Measurements from ENCODE around the gene RUNX3. TPM values are rescaled to one million over a fixed set of nuclear protein-coding genes. Genes with fewer than 3 reads are reported as not detected.
"Not testable (repeated sequence)": the region's sequence is repeated elsewhere in the genome, so short reads cannot be mapped to it uniquely, and the experiment has no call there.

Gene RUNX3
- total RNA-seq, 1 donor from 2014 or later = not detected

DNA sequence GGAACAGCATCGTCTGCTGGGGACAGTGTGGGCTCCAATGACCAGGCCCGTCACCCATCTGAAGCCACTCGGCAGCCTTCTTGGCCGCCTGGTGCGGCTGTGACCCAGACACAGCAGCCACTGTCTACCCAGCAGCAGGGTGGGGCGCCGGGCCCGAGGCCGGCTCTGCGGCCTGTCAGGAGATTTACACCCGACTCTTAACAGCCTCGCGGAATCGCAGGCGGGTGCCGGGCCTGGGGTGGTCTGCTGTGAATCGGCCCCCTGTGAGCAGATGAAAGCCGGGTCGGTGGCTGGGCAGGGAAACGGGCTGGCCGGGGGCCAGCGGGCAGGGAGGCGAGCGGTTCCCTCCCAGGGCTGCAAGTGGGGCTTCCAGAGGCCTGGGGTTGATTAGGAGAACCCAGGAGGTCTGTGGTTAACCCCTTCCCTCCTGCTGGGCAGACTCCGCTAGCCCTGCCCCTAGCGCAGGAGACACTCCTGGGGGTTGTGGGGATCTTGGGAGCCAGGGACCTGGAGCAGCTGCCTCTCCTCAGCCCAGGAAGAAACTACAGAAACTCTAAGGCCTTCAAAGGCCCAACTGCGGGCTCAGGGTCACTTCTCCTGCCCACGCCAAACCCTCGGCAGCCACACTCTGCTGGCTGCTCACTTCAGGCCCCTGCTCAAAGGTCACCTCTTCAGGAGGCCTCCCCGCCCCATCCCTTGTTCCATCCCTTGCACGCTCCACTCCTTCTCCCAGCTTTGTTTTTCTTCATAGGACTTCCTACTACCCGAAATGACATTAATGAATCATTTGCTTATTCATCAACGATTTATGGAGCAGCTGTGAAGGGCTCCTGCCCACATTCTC lies 15.6 kb downstream of the RUNX3 start:
- peak; percentile 64 for DNase-seq (ENCODE audit: low read depth)

DNA sequence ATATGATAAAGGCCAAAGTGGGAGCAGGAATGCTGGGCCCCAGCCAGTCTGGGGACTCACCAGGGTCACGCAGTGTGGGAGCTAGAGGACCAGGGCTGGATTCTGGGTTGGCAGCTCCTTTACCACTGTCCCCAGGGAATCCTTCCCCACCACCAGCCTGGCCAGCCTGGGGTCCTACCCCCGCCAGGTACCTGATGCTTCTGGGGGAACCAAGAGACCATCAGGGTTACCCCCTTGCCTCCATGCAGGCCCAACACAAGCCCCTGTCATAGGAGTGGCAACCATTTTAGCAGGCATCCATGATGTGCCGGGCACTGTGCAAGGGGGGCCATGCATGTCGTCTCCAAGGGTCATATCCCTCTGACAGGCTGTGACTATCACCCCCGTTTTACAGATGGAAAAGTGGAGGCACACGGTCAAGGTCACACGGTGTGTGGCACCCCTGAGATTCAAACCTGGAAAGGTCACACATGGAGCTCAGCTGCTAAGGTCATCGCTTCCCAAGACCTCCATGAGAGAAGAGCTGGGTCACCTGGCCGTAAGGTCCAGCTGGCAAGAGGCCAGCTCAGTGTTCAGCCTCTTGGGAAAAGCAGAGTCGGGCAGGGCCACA lies 16.4 kb downstream of the RUNX3 start:
- DNase-seq (ENCODE audit: low read depth) = no peak

DNA sequence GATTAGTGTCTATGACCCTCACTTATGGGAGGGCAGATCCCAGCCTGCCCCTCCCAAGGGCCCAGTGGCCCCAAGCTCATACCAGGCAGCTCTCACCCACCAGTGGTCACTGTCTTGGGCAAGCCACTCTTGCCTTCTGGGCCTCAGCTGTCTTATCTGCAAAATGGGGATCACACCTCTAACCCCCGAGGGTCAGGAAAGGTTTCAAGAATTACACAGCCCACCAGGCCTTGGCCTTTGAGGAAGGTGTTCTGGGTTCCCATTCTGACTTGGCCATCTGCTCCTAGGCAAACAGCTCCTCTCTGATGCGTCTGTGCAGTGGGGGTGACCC lies 16.8 kb downstream of the RUNX3 start:
- DNase-seq (ENCODE audit: low read depth) = no peak

DNA sequence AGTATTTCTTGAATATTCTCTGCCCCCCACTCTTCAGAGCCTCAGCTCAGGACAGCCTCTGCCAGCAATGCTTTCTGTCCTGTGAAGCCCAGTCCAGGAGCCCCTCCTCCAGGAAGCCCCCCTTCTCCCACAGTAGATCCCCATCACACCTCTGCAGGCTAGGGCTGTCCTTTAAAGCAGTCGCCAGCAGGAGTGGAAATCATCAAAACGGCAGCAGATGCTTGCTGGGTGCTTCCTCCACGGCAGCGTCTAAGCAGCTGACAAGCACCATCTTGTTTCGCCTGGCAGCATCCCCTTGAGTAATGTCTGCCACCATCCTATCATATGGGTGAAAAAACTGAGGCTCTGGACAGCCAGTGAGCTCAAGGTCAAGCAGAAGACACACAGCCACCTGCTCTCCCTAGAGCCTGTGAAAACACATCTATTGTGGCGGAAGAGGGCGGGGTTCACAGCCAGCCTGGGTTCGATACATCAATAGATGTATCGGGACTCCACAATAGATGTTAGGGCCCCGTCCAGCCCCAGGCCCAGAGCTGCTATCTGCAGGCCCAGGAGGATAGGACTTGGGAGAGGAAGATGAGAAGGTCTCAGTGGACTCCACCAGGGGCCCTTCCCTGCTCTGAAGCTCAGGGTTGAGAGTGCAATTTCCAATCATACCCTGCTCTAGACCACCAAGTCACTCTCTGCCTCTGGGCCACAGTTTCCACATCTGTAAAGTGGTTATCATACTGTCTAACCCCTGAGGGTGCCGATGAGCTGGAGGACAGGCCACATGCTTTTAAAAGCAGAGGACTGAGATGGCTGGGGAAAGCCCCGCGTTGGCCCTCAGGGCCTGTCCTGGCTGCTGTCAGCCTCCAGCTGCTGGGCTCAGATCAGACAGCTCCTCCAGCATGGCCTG lies 17.5 kb downstream of the RUNX3 start:
- DNase-seq (ENCODE audit: low read depth) = peak; percentile 26

DNA sequence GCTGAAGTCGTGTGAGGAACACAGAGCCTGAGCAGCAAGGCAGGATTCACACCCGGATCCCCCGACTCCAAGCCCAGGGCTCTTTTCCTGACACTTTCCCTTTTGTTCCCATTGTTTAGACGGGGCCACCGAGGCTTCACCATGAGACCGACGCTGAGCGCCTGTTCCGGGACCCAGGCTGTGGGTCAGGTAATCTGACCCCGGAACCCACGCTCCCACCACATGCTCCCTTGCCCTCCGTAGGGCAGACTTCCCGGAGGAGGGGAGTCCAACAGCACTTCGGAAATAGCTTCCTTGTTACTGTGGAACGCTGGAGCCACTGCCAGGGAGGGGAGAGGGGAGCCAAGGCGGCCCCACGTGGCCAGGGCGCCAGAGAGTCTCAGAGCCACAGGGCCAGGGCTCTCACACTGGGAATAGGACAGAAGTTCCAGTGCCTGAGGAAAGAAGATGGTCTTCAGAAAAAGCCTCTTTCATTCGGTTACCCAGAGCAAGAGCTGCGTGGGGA lies 18.4 kb downstream of the RUNX3 start:
- DNase-seq (ENCODE audit: low read depth) = no peak

DNA sequence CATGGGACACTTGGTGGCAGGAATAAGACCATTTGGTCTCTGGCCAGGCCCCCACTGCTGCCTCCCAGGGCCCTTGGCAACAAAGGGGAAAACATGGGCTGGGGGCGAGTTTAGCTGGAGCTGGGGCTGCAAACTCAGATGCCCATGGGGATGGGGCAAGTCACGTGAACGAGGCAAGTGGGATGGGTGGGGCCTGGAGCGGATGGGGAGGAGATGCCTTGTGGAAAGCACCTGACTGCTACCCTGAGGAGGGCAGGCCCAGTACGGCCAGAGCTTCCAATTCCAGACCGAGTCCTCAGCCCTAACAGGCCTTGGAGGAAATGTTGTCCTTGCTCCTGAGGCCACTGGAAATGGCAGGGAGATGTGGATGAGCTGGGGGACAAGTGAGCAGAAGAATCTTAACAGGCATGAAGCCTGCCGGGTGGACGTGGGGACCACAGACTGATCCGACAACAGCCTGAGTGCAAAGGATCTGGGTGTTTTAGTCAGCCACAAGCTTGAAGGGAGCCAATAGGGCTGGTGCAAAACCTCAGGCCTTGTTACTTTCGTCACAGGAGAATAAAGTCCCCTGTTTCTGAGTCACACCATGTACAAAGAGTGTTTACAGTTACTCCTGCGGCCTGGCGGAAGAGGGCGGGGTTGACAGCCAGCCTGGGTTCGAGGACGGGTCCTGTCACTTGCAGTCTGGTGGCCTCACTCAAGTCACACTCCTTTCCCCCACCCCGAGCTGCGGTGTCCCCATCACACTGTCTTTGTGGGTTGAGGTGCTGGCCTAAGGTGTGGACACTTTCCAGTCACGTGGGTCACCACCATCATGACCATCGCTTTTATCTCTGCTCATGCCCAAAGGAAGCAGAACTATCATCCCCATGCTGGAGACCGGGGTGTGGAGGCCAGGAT lies 19.1 kb downstream of the RUNX3 start:
- DNase-seq (ENCODE audit: low read depth) = no peak

DNA sequence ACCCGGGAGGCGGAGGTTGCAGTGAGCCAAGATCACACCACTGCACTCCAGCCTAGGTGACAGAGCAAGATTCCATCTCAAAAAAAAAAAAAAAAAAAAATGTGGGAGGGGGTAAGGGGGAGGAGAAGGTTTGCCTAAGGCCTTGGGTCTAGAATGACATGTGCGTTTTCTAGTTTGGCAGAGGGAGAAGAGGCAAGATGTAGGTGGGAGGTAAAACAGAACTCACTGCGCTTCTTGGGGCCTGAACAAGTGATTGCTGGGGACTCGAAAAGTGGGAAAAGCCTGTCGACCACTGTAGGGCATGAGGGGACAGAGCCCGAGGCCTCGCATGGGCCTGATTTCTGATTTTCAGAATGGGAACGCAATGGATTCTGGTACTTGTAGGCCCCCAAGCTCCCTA lies 19.9 kb downstream of the RUNX3 start:
- no peak for DNase-seq (ENCODE audit: low read depth)

DNA sequence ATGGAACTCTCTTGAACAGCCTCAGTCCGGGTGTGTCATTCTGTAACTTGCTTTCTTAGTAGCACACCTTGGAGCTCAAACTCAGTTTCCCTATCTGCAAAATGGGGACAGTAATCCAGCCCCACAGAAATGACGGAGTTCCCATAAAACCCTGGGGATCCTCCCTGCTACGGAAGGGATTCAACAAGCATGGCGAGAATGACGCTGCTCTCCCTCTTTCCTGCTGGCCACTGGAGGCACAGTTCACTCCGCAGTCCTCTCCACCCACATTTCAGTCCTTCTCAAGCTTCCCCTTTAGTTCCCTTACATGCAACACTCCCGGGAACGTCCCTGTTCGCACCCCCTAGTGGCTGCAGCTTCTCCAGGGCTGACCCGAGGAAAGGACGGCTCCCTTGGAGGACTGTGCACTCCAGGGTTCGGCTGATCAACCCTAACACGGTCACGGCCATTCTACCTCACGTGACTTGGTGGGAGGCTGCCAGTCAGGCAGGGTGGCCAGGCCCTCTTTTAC lies 20.6 kb downstream of the RUNX3 start:
- no peak for DNase-seq (ENCODE audit: low read depth)

DNA sequence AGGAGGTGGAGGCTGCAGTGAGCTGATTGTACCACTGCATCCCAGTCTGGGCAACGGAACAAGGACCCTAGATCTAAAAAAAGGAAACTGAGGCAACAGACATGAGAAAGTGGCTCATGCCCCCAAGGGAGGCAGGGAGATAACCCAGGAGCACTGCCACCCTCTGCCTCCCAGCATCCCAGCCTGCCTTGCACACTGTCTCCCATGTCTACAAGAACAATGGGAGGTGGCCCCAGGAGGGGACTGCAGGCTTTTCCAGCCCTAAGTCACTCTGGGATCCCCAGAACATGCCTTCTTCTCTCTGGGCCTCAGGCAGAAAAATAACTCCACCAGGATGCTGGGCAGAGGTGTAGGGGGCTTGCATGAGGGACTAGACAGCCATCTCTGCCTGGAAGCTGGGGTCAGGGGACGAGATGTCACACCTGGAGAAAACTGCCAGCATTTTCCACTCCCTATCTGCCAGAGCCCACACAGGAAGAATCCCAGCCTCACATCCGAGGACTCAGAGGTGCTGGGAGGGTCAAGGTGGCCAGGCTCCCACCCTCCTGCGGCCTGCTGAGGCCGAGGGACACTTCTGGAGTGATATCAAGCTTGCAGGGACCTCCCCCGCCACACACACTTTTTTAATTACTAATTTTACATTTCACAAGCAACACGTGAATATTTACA lies 21.4 kb downstream of the RUNX3 start:
- no peak for DNase-seq (ENCODE audit: low read depth)

DNA sequence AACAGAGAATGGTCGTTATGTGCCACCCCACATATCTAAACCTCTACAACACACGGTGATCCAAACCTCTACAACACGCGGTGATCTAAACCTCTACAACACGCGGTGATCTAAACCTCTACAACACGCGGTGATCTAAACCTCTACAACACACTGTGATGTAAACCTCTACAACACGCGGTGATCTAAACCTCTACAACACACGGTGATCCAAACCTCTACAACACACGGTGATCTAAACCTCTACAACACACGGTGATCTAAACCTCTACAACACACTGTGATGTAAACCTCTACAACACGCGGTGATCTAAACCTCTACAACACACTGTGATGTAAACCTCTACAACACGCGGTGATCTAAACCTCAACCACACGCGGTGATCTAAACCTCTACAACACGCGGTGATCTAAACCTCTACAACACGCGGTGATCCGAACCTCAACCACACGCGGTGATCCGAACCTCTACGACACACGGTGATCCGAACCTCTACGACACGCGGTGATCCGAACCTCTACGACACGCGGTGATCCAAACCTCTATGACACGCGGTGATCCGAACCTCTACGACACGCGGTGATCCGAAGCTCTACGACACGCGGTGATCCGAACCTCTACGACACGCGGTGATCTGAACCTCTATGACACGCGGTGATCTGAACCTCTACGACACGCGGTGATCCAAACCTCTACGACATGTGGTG lies 22.3 kb downstream of the RUNX3 start:
- not testable (repeated sequence) for DNase-seq (ENCODE audit: low read depth)

DNA sequence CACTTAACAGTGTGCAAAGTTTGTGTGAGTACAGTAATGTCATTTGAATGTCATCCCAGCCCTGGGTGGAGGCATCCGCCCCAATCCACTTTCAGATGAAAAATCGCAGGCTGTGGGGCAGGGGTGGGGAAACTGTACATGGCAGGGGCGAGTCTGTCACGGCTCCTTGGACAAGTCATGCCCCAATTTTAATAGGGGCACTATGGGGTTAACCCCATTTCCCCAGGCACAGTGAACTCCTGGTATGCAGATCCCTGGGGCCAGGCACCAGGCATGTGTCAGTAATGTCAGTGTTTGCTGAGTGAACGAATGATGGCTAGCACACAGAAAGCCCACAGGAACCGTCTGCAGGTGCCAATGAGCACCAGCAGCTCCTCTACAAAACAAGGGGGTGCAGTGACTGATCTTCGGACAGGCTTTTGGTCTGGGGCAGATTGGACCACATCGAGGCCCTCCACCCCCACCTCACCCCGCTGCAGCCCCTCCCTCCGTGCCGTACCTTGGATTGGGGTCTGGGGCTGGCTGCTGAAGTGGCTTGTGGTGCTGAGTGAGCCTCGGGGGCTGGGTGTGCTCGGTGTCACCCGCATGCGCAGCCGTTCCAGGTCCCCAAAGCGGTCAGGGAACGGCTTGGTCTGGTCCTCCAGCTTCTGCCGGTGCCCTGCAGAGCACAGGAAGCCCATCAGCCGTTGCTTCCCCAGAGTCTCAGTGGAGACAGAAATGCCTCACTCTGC lies 23.2 kb downstream of the RUNX3 start:
- DNase-seq (ENCODE audit: low read depth) = no peak

DNA sequence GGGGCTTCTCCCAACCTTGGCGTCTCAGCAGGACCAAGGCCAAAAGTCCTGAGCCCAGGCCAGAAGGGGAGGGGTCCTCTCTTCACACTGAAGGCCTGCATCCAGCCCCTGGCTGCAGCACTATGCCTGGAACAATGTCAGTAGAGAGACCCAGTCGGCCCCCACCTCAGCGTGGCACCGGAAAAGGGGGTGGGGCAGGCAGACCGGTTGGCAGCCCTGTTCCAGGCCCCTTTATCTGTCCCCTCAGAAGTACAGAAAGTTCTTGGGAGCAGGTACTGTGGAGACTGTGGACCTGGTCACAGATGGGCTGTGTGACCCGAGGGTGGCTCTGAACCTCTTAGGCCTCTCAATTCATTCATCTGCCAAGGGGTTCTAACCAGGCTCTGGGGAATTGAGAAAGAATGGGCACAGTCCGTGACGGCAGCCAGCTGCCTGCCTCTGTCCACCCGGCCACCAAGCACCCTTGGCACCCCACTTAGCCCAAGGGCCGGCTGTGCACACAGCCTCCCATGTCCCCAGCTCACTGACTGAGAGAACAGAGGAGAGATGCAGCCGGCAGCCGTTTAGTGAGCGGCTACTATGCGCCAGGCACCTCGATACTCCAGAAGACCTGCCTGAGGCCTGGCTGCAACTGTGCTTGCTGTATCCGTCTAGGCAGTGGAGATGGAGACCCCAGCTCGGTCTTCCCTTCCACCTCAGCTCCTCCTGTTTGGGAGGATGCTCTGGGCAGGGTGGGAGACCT lies 23.9 kb downstream of the RUNX3 start:
- DNase-seq (ENCODE audit: low read depth) = no peak

DNA sequence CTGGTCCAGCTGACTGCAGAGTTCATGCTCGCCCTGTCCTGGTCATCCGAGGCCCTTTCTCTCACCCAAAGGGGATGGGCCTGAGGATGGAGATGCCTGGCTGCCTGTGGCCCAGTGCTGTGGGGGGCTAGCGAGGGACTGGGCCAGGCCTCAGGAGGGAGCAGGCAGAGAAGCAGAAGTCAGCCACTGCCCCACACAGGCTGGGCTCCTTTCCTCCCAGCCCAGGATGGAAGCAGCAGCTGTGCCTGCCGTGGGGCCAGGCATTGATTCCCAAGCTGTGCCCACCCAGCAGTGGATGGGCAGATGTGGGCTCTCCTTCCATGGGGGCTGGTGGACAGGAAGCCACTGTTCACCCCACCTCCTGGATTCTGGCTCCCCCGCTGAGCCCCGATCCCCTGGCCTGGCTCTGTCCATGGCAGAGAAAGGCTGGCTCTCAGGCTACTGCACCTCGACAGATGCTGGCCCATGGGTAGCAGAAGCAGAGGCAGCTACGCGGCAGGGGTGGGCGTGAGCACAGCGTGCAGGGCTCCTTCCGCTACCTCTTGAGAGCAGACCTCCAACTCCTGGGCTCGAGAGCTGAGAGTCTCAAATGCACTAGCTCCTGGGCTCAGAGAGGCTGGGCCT lies 24.6 kb downstream of the RUNX3 start:
- DNase-seq (ENCODE audit: low read depth) = no peak

DNA sequence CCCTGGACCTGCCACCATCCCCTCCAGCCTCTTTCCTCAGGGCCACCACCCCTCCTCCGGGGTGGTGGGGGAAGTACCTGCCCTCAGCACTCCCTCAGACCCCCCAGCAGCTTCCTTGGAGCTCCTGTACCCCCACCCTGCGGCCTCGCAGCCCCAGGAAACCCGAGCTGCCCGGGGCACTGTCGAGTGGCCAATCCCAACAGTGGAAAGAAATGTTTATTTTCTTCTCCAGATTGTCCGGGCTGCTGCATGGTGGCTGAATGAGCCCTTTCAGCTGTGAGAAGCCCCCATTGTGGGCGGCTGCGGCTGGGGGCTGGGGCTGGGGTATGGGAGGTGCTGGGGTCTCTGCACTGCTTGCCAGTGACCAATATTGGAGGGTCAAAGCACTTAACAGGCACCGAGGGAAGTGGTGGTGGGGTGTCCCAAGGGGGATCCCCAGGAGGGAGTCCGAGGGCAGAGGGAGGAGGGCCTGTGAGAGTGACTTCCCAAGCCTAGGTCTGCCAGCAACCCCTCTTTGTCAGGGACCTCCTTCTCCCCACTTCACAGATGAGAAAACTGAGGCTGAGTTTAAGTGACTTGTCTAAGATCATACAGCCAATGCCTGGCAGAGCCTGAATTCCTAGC lies 25.2 kb downstream of the RUNX3 start:
- DNase-seq (ENCODE audit: low read depth) = no peak

DNA sequence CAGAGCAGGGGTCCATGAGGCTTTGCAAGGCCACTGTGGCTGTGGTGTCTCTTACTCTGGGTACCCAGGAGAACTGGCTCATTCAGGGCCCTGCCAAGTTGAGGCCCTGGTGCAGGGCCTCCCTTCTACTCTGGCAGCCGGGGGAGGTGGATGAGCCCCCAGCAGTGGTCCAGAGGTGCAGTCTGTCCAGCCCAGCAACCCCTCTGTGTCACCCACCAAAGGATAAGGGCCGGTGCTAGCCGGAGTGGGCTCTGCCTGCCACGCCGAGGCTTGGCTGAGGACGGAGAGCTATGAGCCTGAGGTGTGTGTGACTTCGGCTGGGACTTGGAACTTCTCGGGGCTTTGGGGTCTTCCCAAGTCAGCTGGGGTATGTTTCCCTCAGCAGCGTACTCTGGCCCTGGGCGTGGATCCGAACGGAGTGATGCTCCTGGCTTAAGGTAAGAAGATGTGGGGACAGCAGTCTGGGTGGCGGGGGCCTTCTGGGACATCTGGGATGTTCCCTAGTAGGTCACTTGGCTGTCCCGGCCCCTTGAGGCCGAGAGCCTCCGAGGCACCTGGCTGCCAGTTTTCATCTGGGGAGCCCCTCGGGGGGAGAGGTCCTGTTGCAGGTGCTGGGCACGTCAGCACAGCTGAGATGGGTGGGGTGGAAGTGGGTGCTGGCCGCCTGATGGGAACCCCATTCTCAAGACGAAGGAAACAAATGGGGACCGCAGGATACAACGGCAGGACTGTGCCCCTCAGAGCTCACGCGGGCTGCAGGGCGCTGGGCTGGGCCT lies 25.9 kb downstream of the RUNX3 start:
- DNase-seq (ENCODE audit: low read depth) = no peak

DNA sequence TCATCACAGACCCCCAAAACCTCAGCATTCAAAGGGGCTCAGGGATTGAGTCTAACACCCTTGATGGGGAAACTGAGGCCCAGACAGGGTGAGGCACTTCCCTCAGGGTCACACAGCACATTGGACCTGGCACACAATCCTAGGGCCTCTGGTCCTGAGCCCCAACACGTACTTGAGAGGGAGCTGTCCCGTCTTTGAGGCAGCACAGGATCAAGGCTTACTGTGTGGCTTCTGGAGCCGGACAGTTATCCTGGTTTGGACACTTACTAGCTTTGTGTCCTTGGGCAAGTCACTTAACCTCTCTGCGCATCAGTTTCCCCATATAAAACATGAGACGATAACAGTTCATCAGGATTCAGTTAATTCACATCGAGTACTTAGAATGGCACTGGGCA lies 26.5 kb downstream of the RUNX3 start:
- DNase-seq (ENCODE audit: low read depth) = no peak
